HepG2 (cell line): ENCODE data around the gene SCARB2. TPM values are rescaled to one million over a fixed set of nuclear protein-coding genes. Genes with fewer than 3 reads are reported as not detected.
A peak's percentile ranks its signal among the peaks of the same experiment; 100 is the strongest.

Experiments used
- BCL6 ChIP-seq: IDR thresholded peaks from 2 replicates; pipeline ENCODE4 v1.6.1; 2016; ENCODE audit warnings: missing genetic modification reagents, missing compliant biosample characterization
- CREM ChIP-seq, 2 experiments: sonication (generic) in 1 of 2; formaldehyde crosslinking in 1 of 2; IDR thresholded peaks; 2 replicates each; pipeline versions ENCODE4 v1.4.0 to v1.6.1; 2016 to 2020; ENCODE audit warnings: antibody characterized with exemption in 1 of 2, mild to moderate bottlenecking in 1 of 2, missing genetic modification reagents in 1 of 2
- DBP ChIP-seq: sonication (generic); formaldehyde crosslinking; IDR thresholded peaks from 2 replicates; pipeline ENCODE4 v1.4.0; 2020; ENCODE audit warnings: missing genetic modification reagents; ENCODE audit errors: not compliant biosample characterization
- GLI4 ChIP-seq: sonication (generic); formaldehyde crosslinking; IDR thresholded peaks from 2 replicates; pipeline ENCODE4 v1.5.1; 2020; ENCODE audit warnings: missing genetic modification reagents, mild to moderate bottlenecking, moderate library complexity, borderline replicate concordance
- KAT8 ChIP-seq: IDR thresholded peaks from 2 replicates; pipeline ENCODE4 v1.6.1; 2016; ENCODE audit warnings: missing genetic modification reagents, missing compliant biosample characterization
- KLF15 ChIP-seq: sonication (generic); formaldehyde crosslinking; IDR thresholded peaks from 2 replicates; pipeline ENCODE4 v1.8.1; 2023; ENCODE audit warnings: borderline replicate concordance, mild to moderate bottlenecking, inconsistent platforms, missing genetic modification reagents, mixed read lengths
- MYNN ChIP-seq: sonication (generic); formaldehyde crosslinking; IDR thresholded peaks from 2 replicates; pipeline ENCODE4 v1.4.0; 2020; ENCODE audit warnings: mild to moderate bottlenecking, low read depth, missing genetic modification reagents
- PLRG1 ChIP-seq: fragments of 450-650 bp; conservative IDR thresholded peaks from 2 replicates; pipeline ENCODE4 v1.6.1; 2016
- RFX1 ChIP-seq: fragments of 450-650 bp; IDR thresholded peaks from 2 replicates; pipeline ENCODE4 v1.6.1; 2017
- RORA ChIP-seq: sonication (generic); formaldehyde crosslinking; IDR thresholded peaks from 2 replicates; pipeline ENCODE4 v1.5.0; 2020; ENCODE audit warnings: mild to moderate bottlenecking, missing genetic modification reagents, moderate library complexity
- SMAD1 ChIP-seq: sonication (generic); formaldehyde crosslinking; IDR thresholded peaks from 2 replicates; pipeline ENCODE4 v1.4.0; 2020; ENCODE audit warnings: missing genetic modification reagents, low read depth, mild to moderate bottlenecking, borderline replicate concordance
- SP2 ChIP-seq: sonication (generic); formaldehyde crosslinking; IDR thresholded peaks from 2 replicates; pipeline ENCODE4 v1.5.1; 2020; ENCODE audit warnings: mild to moderate bottlenecking, missing genetic modification reagents
- ZBTB20 ChIP-seq: sonication (generic); formaldehyde crosslinking; IDR thresholded peaks from 2 replicates; pipeline ENCODE4 v1.8.1; 2023; ENCODE audit warnings: missing genetic modification reagents, low read depth, mild to moderate bottlenecking, borderline replicate concordance
- ZMYM3 ChIP-seq: sonication (generic); formaldehyde crosslinking; IDR thresholded peaks from 2 replicates; pipeline ENCODE4 v1.5.1; 2020; ENCODE audit warnings: mild to moderate bottlenecking, missing genetic modification reagents
- ZNF18 ChIP-seq: sonication (generic); formaldehyde crosslinking; IDR thresholded peaks from 2 replicates; pipeline ENCODE4 v1.8.0; 2022; ENCODE audit warnings: mild to moderate bottlenecking, missing genetic modification reagents; ENCODE audit not compliant: insufficient replicate concordance
- ZNF33A ChIP-seq: sonication (generic); formaldehyde crosslinking; IDR thresholded peaks from 2 replicates; pipeline ENCODE4 v1.5.1; 2020; ENCODE audit warnings: missing genetic modification reagents, mild to moderate bottlenecking, moderate library complexity, borderline replicate concordance
- ZNF510 ChIP-seq: sonication (generic); formaldehyde crosslinking; IDR thresholded peaks from 2 replicates; pipeline ENCODE4 v1.4.0; 2020; ENCODE audit warnings: low read depth, mild to moderate bottlenecking, missing genetic modification reagents
- ZNF569 ChIP-seq: sonication (generic); formaldehyde crosslinking; IDR thresholded peaks from 2 replicates; pipeline ENCODE4 v1.5.0; 2020; ENCODE audit warnings: mild to moderate bottlenecking, missing genetic modification reagents, moderate library complexity, borderline replicate concordance
- ZNF576 ChIP-seq: sonication (generic); formaldehyde crosslinking; IDR thresholded peaks from 2 replicates; pipeline ENCODE4 v1.4.0; 2020; ENCODE audit warnings: mild to moderate bottlenecking, missing genetic modification reagents
- ZNF670 ChIP-seq: sonication (generic); formaldehyde crosslinking; IDR thresholded peaks from 2 replicates; pipeline ENCODE4 v1.8.0; 2022; ENCODE audit warnings: mild to moderate bottlenecking, missing genetic modification reagents, borderline replicate concordance
- ZNF737 ChIP-seq: sonication (generic); formaldehyde crosslinking; IDR thresholded peaks from 2 replicates; pipeline ENCODE4 v1.5.0; 2020; ENCODE audit warnings: missing genetic modification reagents, mild to moderate bottlenecking, borderline replicate concordance
- ZNF747 ChIP-seq: sonication (generic); formaldehyde crosslinking; IDR thresholded peaks from 2 replicates; pipeline ENCODE4 v1.8.1; 2023; ENCODE audit warnings: missing genetic modification reagents, mild to moderate bottlenecking, borderline replicate concordance
- ZNF768 ChIP-seq: sonication (generic); formaldehyde crosslinking; IDR thresholded peaks from 2 replicates; pipeline ENCODE4 v1.4.0; 2020; ENCODE audit warnings: missing genetic modification reagents
- ZNF773 ChIP-seq: sonication (generic); formaldehyde crosslinking; IDR thresholded peaks from 2 replicates; pipeline ENCODE4 v1.4.0; 2020; ENCODE audit warnings: missing genetic modification reagents, borderline replicate concordance
- ZNF780A ChIP-seq: sonication (generic); formaldehyde crosslinking; IDR thresholded peaks from 2 replicates; pipeline ENCODE4 v1.8.0; 2022; ENCODE audit warnings: mild to moderate bottlenecking, missing genetic modification reagents, moderate library complexity
- polyA plus RNA-seq, 8 experiments: library from polyadenylated mRNA; depleted of rRNA in 3 of 8; stranded (reverse) in 7 of 8; unstranded in 1 of 8; fragments of >200 nt; fragmentation: Illumina TruSeq in 4 of 8; extraction: Trizol in 4 of 8; gene quantifications; 2 replicates each; pipeline versions ENCODE4 v1.2.1 to v1.2.3, GENCODE V29; 2011 to 2016; ENCODE audit warnings: low read depth in 4 of 8, missing spikeins in 1 of 8, mixed read lengths in 1 of 8; ENCODE audit not compliant: insufficient read depth in 1 of 8
- total RNA-seq, 5 experiments: library from RNA; depleted of rRNA; stranded (reverse); fragments of >200 nt; fragmentation: Illumina TruSeq; extraction: Trizol; gene quantifications; 2 replicates each; pipeline ENCODE4 v1.2.3, GENCODE V29; 2016; ENCODE audit warnings: low read depth in 1 of 5
- TF ChIP-seq, protein P1 (sequence below): sonication (generic); formaldehyde crosslinking; IDR thresholded peaks from 2 replicates; pipeline ENCODE4 v1.5.0; 2020; ENCODE audit warnings: mild to moderate bottlenecking, missing genetic modification reagents

The SCARB2 gene
- total and polyA plus RNA-seq, 2 of the 13 experiments (the other 11 are each of a cell fraction or from before 2014, with no cell fraction given) = 40.6 to 43.4 TPM

- TF ChIP-seq KLF15 (CRISPR knock-in tag) (no peak), GLI4 (CRISPR knock-in tag) (no peak), PLRG1 (no peak), BCL6 (CRISPR knock-in tag) (peak; percentile 36; the same call in 1 of the 2 replicates), MYNN (CRISPR knock-in tag) (no peak), ZNF780A (CRISPR knock-in tag) (no peak), ZNF576 (no peak), ZBTB20 (peak; percentile 68; the same call in 1 of the 2 replicates), ZNF773 (CRISPR knock-in tag) (0 out of 2 replicates have a peak, but pooled peaks have one; percentile 25), ZNF18 (CRISPR knock-in tag) (no peak), ZNF768 (CRISPR knock-in tag) (peak; percentile 72), KAT8 (CRISPR knock-in tag) (no peak), CREM (IDR thresholded peaks at IDR 0.05) (no peak), CREM (CRISPR knock-in tag; IDR thresholded peaks at IDR 0.05) (no peak), ZNF33A (no peak), ZNF510 (CRISPR knock-in tag) (no peak), RORA (CRISPR knock-in tag) (no peak), SMAD1 (no peak), SP2 (CRISPR knock-in tag) (no peak; the same call in 1 of the 2 replicates), ZMYM3 (peak; percentile 36; the same call in 1 of the 2 replicates), DBP (no peak), RFX1 (no peak), ZNF737 (CRISPR knock-in tag) (no peak), ZNF670 (CRISPR knock-in tag) (no peak), ZNF747 (no peak), ZNF569 (CRISPR knock-in tag) (no peak)
- TF ChIP-seq, protein P1, sequence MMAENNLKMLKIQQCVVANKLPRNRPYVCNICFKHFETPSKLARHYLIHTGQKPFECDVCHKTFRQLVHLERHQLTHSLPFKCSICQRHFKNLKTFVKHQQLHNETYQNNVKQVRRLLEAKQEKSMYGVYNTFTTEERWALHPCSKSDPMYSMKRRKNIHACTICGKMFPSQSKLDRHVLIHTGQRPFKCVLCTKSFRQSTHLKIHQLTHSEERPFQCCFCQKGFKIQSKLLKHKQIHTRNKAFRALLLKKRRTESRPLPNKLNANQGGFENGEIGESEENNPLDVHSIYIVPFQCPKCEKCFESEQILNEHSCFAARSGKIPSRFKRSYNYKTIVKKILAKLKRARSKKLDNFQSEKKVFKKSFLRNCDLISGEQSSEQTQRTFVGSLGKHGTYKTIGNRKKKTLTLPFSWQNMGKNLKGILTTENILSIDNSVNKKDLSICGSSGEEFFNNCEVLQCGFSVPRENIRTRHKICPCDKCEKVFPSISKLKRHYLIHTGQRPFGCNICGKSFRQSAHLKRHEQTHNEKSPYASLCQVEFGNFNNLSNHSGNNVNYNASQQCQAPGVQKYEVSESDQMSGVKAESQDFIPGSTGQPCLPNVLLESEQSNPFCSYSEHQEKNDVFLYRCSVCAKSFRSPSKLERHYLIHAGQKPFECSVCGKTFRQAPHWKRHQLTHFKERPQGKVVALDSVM = peak; percentile 61; the same call in 1 of the 2 replicates
These were observed at the start of gene SCARB2 (continued) for GRCh38 chr4:76213415-76214176.
